Measurements from ENCODE around the gene APBA1. TPM values are rescaled to one million over a fixed set of nuclear protein-coding genes. Genes with fewer than 3 reads are reported as not detected.

APBA1 gene
- total RNA-seq, 2 donors from 2014 or later, result 8.9 to 9.2 TPM

DNA sequence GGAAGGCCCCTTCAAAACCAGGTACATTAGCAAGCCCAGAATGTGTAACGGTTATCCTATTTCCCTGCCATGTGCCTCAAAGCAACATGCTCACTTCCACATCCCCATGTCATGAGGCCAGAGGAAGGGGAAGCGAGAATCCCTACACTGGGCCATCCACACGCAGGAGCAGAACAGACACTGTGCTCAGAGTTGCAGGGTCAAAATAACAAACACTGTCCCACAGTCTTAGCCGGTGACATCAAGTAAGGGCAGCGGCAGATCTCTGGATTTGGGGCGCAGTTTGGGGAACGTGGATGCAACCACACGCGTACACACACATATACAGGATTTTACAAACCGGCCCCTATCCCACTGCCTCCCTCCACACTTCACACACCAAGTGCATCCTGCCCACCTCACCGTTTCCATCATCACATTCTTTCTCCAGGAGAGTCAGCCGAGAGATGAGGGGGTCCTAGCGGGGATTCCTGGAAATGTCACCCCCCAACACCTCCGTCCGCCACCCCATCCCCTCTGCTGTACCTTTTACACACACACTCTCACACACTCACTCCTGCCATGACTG lies 776 bp downstream of the APBA1 start:
- DNase-seq (ENCODE audit: low spot score), result no peak
- intact Hi-C loops (cut with DNase I), result loop anchor here in 1 of 2 donors (10.0 kb wide), 1 partner anchor 63 kb away; no protein-coding TSS in a partner anchor

DNA sequence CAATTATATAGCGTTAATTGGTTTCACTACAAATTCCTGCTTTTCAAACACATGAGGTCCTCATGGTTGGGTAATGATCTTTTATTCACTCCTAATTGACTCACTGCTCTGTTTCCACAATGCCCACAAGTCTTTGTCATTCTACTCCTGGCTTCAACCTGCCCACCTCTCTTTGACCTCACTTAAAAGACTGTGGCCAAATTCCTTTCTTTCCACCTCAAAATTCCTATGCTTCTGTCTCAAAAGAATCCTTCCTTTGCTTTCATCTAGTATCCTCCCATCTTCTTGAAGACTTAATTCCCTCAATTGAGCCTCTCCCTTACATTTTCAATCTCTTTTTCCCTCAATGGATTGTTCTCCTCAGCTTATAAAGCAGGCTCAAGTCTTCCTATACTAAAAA lies 4.9 kb downstream of the APBA1 start:
- intact Hi-C loops (cut with DNase I), result no loop called here
- DNase-seq (ENCODE audit: low spot score), result no peak

DNA sequence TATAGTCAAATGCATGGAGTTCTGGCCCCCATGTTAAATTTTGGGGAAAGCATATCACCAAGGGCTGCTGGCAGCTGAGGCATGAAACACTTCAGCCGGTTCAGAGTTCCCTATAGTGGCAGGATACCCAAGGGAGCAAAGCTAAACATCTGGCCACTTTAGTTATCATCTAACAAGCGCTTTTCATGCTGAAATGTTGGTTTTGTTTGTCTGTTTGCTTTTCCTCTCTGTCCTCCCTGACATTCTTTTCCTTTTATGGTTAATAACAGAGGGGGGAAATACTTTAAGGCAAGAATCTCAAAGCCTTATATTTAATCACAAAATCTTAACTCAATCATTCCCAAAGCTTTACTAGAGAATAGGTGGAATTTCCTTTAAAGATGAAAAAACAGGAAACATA lies 11.9 kb downstream of the APBA1 start:
- intact Hi-C loops (cut with DNase I), result no loop called here
- DNase-seq (ENCODE audit: low spot score), result no peak

DNA sequence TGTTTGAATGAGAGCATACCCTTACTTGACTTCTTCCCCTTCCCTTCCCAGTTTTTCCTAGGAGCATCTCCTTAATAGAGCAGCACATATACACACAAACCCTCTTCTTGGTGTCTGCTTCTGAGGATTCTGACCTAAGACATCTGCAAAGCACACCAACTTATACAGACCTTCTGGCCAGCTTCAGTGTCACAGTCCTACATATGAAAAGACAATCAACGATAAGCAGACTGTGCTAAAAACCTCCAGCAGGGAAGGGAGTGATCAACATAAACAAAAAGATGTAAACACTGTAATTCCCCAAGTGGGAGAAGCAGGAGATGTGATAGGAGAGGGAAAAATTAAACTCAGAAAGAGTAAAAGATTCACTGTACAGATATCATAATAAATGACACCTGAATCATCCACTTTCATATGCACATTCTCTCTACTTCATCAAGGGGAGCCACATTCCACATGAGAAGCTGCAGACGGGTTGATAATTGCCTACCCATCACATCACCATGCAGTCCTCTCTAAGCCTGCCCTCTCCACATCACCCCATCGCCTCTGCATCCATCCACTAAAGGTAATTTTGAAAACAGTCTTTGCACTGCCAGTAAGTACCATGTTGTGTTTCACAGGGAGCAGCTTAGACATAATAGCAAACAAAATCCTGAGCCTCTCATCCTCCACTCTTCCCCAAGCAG lies 13.0 kb downstream of the APBA1 start:
- no peak for DNase-seq (ENCODE audit: low spot score)
- intact Hi-C loops (cut with DNase I), result no loop called here

DNA sequence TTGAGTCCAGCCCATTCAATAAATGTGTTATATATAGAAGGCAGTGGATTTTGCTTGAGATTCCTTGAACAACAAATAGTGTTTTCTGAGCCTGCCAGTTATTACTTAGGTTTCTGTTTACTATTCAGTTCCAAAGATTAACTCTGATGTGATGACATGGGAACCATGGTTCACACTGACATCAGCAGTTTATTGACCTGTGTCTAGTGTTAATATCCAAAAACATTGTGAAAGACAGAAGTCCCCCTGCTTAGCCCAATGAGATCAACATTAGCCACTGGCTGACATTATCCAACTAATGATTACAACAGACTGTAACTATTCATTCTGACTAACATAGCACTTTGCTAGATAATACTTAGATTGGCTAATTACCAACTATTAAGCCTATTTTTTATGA lies 14.9 kb downstream of the APBA1 start:
- intact Hi-C loops (cut with DNase I), result no loop called here
- no peak for DNase-seq (ENCODE audit: low spot score)

DNA sequence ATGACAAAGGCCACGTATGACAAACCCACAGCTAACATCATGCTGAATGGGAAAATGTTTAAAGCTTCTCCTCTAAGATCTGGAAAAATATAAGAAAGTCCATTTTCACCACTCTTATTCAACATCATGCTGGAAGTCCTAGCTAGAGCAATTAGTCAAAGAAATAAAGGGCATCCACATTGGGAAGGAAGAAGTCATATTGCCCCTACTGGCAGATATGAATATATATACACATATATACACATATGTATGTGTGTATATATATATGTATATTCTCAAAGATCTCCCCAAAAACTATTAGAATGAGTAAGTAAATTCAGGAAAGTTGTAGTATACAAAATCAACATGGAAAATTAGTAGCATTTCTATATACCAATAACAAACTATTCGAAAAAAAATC lies 17.1 kb downstream of the APBA1 start:
- no peak for DNase-seq (ENCODE audit: low spot score)
- intact Hi-C loops (cut with DNase I), result no loop called here

DNA sequence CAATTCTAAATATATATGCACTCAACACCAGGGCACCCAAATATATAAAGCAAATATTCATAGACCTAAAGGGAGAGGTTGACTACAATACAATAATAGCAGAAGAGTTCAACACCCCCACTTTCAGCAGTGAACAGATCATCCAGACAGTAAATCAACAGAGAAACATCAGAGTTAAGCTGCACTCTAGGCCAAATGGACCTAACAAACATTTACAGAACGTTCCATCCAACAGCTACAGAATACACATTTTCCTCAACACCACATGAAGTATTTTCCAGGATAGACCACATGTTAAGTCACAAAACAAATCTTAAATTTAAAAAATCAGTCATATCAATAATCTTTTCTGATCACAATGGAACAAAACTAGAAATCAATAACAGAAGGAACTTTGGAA lies 18.9 kb downstream of the APBA1 start:
- intact Hi-C loops (cut with DNase I), result no loop called here
- no peak for DNase-seq (ENCODE audit: low spot score)

DNA sequence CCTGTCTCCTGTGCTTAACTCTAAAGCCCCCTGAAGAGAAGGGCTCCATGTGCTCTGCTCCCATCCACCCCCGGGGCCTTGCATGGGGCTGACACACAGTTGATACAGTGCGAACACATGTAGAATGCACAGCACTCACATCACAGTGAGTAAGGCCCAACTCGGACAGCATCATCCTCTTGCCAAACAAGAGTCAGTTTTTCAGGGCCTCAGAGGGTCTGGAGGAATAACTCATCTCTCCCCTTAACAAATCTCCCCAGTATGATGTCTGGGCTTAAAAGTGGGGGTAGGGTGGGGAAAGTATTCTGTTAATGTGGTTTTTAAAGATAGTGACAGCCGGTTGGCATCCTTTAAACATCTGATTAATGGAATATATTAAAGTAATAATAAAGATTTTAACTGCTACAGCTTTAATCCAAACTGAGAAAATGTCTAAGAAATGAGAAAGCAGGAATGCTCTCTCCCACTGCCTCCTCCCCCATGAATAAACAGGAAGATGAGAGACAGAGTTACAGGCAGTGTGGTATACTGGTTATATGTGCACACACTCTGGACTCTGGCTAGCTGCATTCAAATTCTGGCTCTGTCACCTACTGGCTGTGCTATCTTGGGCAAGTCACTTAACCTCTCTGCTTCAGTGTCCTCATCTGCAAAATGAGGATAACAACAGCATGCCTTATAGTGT lies 22.5 kb downstream of the APBA1 start:
- DNase-seq (ENCODE audit: low spot score), result no peak
- intact Hi-C loops (cut with DNase I), result no loop called here

DNA sequence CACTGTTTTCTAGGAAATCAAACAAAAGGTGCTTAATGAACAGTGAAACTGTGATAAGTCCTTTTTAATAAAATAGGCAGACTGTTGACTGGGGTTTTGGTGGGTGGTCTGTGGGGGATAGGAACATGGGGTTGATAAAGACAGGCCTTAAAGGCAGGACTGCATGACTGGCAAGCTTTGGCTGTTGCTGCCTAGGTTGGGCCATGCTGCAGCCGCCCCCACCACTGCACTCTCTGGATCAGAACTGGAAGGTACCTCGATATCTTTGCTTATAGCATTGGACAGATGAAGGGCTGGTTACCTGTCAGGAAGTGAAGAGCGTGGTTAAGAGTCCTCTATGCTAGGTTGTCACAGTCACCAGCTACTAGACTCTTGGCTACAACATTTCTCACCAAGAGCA lies 24.4 kb downstream of the APBA1 start:
- intact Hi-C loops (cut with DNase I), result no loop called here
- DNase-seq (ENCODE audit: low spot score), result no peak

DNA sequence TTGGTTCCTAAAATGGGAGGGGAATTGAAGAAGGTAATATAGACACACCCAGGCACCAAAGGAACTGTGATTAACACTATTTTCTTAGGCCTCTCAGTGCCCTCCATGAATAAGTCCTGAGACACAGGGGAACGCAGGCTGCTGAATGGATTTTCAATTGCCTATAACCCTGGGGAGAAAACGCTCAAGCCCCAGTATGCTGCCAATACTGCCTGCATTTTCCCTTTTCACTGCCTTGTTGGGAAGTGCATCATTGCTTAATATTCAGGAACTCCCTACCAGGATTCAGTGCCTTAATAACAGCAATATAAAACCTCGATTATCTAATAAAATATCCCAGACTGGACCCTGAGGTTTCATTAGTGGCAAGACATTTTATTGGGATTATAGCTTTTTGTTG lies 25.4 kb downstream of the APBA1 start:
- DNase-seq (ENCODE audit: low spot score), result no peak
- intact Hi-C loops (cut with DNase I), result no loop called here

DNA sequence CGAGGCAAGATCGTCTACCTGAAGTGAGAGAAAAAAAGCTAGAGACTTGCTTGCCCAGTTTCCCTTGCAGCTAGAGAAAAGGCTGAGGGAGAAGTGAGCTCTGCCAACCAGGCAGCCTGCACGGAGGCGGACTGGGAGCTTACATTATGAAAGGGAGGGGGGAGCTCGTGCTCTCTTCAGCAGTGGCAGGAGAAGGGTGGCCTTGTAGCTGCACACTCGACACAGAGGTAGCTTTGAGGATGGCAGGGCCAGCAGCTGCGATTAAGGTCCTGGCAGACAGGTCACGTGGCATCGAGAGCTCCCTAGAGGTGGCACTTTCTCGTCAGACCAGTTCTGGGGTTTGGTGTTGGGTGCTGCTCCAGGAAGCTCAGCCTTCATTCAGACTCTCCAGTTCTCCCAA lies 26.7 kb downstream of the APBA1 start:
- intact Hi-C loops (cut with DNase I), result no loop called here

DNA sequence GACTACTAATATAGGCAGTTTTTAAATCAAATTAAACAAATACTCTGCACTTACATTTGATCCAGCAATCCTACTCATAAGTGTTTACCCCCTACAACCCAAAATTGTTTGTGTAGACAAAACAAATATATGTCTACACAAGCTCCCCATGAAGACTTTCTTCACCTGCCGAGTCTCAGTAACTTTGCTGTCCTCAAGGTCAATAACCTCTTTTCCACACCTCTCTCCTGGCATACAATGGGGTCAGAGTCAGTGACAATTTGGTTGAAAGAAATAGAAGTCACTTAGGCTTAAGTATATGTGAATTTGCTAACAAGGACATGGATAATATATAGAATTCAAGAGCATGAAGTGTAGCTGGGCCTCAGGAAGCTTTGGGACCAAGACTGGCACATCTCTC lies 29.1 kb downstream of the APBA1 start:
- intact Hi-C loops (cut with DNase I), result no loop called here
- no peak for DNase-seq (ENCODE audit: low spot score)

More for the DNA sequence above, 26.7 kb downstream of the APBA1 start:
- no peak for DNase-seq (ENCODE audit: low spot score)

DNA sequence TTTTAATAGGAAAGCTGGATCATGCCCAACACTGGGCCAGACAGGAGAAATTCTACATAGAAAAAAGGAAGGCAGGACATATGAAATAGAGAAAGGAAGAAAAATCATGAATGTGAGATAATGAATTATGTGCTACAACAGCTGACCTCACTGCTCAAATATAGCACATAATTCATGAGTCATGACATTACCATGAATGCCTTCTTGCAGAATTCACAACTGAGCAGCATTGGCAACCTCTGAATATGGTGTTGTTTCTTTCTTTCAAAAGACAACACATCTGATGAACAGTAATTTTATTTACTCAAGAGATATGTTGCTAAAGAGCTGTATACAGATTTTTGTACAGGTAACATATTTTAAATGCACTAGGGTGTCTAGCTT lies 34.4 kb downstream of the APBA1 start:
- intact Hi-C loops (cut with DNase I), result no loop called here
- DNase-seq (ENCODE audit: low spot score), result no peak

DNA sequence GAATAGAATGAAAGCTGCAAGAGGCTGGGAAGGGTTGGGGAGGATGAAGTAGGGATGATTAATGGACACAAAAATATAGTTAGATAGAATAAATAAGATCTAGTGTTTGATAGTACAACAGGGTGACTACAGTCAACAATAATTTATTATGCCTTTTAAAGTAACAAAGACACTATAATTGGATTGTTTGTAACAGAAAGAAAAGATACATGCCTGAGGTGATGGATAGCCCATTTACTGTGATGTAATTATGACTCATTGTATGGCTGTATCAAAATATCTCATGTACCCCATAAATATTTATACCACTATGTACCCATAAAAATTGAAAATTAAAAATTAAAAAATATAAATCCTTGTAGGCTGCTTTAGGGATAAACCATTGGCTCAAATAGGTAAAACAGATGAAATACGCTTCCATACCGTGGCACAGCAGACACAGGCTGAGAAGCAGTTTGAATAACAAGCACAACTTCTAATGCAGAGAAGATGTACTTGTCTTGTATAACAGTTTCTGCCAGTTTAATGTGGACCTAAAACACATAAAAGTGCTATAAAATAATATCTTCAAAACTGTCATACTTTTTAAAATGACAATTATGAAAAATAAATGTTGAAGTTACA lies 34.9 kb downstream of the APBA1 start:
- DNase-seq (ENCODE audit: low spot score), result no peak
- intact Hi-C loops (cut with DNase I), result no loop called here

DNA sequence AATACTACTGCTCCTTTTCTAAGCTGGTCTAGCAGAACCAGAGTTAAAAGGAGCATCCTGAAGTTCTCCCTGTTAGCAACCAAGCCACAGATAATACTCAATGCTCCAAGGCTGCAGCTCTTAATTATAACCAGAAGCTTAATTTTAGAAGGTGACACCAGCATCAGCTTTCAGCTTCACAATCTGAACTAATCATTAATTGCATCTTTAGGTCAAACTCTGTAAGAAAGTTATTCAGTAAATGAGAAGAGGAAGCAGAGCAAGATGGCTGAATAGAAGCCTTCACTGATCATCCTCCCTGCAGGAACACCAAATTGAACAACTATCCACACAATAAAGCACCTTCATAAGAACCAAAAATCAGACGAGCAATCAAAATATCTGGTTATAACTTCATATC lies 38.5 kb downstream of the APBA1 start:
- intact Hi-C loops (cut with DNase I), result no loop called here

DNA sequence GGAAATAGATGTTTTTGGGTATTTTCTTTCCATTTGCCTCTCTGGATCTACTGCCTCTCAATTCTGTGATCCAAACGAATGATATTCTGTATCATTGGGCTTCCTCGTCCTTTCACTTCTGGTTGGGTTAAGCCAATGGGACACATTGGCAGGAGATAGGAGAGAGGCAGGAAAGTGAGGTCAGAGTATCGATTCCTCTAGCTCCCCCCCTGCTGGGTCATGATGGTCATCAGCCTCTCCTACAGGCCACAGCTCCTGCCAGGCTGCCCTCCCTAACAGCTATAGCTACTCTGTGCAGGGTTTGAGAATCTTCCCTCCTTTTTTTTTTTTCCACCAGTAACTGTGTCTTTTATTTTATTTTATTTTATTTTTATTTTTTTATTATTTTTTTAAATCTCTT lies 39.4 kb downstream of the APBA1 start:
- no peak for DNase-seq (ENCODE audit: low spot score)
- intact Hi-C loops (cut with DNase I), result no loop called here

More for the DNA sequence above, 38.5 kb downstream of the APBA1 start:
- no peak for DNase-seq (ENCODE audit: low spot score)

DNA sequence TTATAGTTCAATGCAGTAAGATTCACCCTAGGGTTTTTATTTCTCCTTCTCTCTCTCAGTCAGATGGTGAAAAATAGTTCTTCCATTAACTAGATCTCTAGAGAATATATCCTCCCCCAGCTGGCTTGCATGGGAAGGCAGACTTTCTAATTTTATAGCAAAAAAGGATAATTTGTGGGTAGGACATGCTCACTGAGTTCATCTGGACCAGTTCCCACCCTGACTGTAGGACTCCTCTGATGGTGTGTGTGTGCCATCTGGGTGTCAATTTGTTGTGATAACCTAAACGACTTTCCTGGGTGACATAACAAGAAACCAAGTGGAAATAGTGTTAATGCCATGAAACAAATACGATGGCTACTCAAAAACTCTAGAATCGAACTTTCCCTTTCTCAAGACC lies 44.9 kb downstream of the APBA1 start:
- DNase-seq (ENCODE audit: low spot score), result no peak
- intact Hi-C loops (cut with DNase I), result no loop called here

DNA sequence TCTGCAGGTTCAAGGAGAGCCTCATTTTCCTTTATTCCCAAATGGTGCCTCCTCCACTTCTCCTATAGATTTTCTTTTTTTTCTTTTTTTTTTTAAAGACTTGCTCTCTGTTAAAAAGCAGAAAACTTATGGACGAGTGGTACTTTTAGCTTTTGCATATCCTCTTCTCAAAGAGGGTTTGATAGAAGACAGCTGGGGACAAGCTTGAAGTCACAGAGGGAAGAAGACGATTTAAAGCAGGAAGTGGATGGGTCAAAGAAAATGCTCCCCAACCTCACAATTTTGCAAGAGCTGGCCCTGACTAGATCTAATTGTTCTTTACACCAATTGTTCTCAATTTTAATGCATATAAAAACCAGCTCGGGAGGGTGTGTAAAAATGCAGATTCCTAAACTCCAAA lies 48.9 kb downstream of the APBA1 start:
- intact Hi-C loops (cut with DNase I), result no loop called here
- DNase-seq (ENCODE audit: low spot score), result no peak

DNA sequence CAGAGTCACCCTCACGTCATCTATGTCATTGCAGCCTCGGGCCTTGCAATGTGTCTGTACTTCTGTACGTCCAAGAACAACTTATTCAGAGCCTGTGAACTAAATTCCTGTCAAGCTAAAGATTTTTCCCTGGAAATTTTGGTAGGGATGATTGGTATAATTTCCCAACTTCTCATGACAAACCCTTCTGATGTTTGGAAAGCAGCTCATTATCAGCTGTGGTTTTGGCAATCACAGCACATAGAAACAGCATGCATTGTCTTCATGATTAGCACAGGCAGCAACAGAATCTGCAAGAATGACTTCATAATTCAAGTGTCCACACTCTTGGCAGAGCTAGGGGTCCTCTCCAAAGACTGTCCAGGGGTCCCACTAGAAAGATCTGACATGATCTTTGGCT lies 49.5 kb downstream of the APBA1 start:
- intact Hi-C loops (cut with DNase I), result no loop called here
- DNase-seq (ENCODE audit: low spot score), result no peak

DNA sequence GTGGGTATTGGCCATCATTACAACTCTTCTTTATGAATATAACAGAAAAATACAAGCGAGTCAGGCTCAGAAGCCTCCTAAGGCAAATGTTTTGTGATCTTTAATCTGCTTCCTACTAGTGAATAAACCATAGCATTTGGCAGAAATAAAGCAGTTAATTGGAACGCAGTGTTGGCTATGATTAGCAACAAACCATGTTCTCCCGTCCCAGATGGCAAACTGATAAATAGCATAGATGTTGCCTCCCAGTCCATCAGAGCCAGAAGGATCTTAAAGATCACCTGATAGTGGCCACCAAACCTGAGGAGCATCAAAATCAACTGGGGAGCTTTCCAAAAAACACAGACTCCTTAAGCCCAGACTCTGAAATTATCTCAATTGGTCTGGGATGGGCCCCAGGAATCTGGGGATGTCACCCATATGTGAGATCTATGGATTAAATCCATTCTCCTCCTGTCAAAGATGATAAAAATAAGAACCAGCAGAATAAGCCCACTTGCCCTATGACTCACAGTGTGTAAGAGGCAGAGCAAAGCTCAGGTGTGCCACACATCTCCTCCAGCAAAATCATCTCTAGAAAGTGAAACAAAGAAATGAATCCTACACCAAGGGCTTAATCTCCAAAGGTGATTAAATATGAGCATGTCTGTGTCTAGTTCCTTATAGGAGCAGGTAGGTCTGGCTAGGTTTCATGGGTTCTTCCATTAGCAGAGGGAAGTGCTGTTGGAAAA lies 50.3 kb downstream of the APBA1 start:
- intact Hi-C loops (cut with DNase I), result no loop called here

More for the DNA sequence above, 50.3 kb downstream of the APBA1 start:
- no peak for DNase-seq (ENCODE audit: low spot score)

All from posterior vena cava (tissue), 2 donors.